HFF-Myc (cell line): ENCODE data around the gene TMEM245.
"Not testable (repeated sequence)": the region's sequence is repeated elsewhere in the genome, so short reads cannot be mapped to it uniquely, and the experiment has no call there.

ENCODE experiments used
- DNase-seq: peaks from one replicate; pipeline ENCODE4 v3.0.0-alpha.2; 2011; ENCODE audit warnings: low read depth; ENCODE audit errors: extremely low read depth
- H3K4me3 ChIP-seq: replicated peaks from 2 replicates; pipeline ENCODE4 v1.5.1; 2011; ENCODE audit warnings: low read depth, mild to moderate bottlenecking, control low read depth, low read length
- CTCF ChIP-seq: IDR thresholded peaks from 2 replicates; pipeline ENCODE4 v1.5.1; 2012; ENCODE audit warnings: mild to moderate bottlenecking, low read depth, low read length, control low read depth; ENCODE audit errors: missing control alignments

TMEM245 gene

GRCh38 chr9:109072133-109072692, 47.5 kb downstream of the TMEM245 start:
- no peak overlapping the region for H3K4me3 ChIP-seq

GRCh38 chr9:109068764-109069163, 51.0 kb downstream of the TMEM245 start:
- H3K4me3 ChIP-seq, result no peak overlapping the region
- no peak for TF ChIP-seq CTCF
- DNase-seq, result no peak

More at GRCh38 chr9:109072133-109072692, 47.5 kb downstream of the TMEM245 start:
- DNase-seq, result no peak
- TF ChIP-seq CTCF, result no peak

- TF ChIP-seq CTCF, result no peak
- no peak overlapping the region for H3K4me3 ChIP-seq
- DNase-seq, result peak; percentile 1
Measured at GRCh38 chr9:109064963-109065702, 54.6 kb downstream of the TMEM245 start.

- no peak for TF ChIP-seq CTCF
- peak; percentile 2 for DNase-seq
Measured at GRCh38 chr9:109063760-109064159, 56.0 kb downstream of the TMEM245 start.

GRCh38 chr9:109062543-109062942, 57.2 kb downstream of the TMEM245 start:
- no peak overlapping the region for H3K4me3 ChIP-seq
- DNase-seq, result no peak
- TF ChIP-seq CTCF, result no peak

More at GRCh38 chr9:109063760-109064159, 56.0 kb downstream of the TMEM245 start:
- H3K4me3 ChIP-seq, result no peak overlapping the region

GRCh38 chr9:109060191-109060590, 59.6 kb downstream of the TMEM245 start:
- DNase-seq, result no peak
- H3K4me3 ChIP-seq, result no peak overlapping the region
- TF ChIP-seq CTCF, result no peak

- not testable (repeated sequence) for H3K4me3 ChIP-seq, DNase-seq
Measured at GRCh38 chr9:109053121-109053520, 66.6 kb downstream of the TMEM245 start.
